ENCODE measurements around the gene SCAMP1.

DNA sequence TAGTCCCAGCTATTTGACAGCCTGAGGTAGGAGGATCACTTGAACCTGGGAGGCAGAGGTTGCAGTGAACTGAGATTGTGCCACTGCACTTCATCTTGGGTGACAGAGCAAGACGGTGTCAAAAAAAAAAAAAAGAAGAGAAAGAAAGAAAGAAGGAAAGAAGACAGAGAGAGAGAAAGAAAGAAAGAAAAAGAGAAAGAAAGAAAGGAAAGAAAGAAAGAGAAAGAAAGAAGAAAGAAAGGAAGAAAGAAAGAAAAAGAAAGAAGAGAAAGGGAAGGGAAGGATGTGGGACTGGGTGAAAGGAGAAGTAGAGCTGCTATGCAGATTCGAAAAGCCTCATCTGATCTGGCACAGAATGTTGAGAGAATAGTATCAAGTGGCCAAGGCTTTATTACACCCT lies 23.7 kb upstream of the SCAMP1 start:
- TF ChIP-seq EZH2 (IDR thresholded peaks at IDR 0.05; ENCODE audit: low read depth, low read length, severe bottlenecking) (no peak), RFX5 (IDR thresholded peaks at IDR 0.05; ENCODE audit: borderline replicate concordance, low read depth, low read length) (no peak), SP2 (IDR thresholded peaks at IDR 0.05; ENCODE audit: low read length) (no peak)
- TF ChIP-seq, protein P1, sequence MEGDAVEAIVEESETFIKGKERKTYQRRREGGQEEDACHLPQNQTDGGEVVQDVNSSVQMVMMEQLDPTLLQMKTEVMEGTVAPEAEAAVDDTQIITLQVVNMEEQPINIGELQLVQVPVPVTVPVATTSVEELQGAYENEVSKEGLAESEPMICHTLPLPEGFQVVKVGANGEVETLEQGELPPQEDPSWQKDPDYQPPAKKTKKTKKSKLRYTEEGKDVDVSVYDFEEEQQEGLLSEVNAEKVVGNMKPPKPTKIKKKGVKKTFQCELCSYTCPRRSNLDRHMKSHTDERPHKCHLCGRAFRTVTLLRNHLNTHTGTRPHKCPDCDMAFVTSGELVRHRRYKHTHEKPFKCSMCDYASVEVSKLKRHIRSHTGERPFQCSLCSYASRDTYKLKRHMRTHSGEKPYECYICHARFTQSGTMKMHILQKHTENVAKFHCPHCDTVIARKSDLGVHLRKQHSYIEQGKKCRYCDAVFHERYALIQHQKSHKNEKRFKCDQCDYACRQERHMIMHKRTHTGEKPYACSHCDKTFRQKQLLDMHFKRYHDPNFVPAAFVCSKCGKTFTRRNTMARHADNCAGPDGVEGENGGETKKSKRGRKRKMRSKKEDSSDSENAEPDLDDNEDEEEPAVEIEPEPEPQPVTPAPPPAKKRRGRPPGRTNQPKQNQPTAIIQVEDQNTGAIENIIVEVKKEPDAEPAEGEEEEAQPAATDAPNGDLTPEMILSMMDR (IDR thresholded peaks at IDR 0.05; ENCODE audit: control extremely low read depth in 1 of 3, insufficient read depth in 1 of 3, low read depth in 1 of 3, low read length in 3 of 3): no peak
